ENCODE measurements around the gene MED8. TPM values are rescaled to one million over a fixed set of nuclear protein-coding genes. Genes with fewer than 3 reads are reported as not detected.

Gene MED8
- total RNA-seq, 4 donors from 2014 or later = 26.3 to 51.4 (median 37.1) TPM

DNA sequence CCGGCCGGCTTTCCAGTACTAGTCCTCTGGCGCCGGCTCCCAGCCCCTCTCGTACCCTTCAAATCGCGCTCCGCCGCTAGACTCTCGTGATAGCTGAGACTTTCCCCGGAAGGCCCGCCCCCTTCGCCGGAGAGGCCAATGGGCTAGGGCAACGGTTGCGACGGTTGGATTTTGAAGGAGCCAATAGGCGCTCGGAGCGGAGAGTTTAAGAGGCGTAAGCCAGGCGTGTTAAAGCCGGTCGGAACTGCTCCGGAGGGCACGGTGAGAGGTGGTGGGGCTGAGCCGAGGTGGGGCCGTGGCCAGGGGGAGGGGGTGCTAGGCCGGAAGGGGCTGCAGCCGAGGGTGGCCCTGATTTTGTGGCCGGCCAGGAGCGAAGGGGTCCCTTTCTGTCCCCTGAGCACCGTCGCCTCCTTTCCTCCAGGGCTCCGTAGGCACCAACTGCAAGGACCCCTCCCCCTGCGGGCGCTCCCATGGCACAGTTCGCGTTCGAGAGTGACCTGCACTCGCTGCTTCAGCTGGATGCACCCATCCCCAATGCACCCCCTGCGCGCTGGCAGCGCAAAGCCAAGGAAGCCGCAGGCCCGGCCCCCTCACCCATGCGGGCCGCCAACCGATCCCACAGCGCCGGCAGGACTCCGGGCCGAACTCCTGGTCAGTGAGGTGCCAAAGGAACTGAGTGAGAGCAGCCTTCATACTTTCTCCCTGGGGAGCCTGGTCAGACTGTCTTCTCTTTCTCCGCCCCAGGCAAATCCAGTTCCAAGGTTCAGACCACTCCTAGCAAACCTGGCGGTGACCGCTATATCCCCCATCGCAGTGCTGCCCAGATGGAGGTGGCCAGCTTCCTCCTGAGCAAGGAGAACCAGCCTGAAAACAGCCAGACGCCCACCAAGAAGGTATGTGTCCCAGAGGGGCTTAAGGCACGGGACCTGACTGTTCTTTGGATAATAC, 30.6 kb downstream of the MED8 start, which contains the start of gene CDC20:
TSS of gene CDC20 (plus strand) at position 236 of the 948 bp plus-strand sequence. CDS start at position 471, 235 bp downstream.
- DNase-seq (ENCODE audit: low spot score) (peak; percentile 99), ATAC-seq (ENCODE audit: low FRiP score) (peak; percentile 98)

DNA sequence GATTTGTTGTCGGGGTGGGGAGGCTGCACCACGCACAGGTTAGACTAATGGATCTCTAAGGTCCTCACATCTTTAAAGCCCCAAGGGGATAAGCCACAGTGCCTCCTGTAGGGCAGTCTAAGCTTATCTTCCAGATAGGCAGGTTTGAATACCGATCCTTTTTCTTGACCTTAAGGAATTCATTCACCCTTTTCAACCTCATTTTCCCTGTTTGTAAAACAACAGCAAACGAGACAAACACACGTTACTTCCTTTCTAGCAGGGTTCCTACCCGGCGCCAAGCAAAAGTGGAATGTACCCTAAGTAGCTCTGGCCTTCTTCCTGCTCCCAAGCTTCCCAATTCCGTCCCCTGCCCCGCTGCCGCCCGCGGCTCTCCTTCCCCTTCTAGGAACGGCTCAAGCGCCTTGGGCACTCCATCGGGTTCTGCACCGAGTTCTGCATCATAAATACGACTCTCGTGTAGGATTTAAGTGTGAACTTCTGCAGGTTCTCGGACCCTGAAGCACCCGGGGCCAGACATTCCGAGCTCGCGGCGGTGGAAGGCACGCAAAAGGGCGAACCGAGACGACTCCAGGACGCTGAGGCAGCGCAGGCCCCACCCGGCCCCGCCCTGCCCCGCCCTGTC, 31.4 kb downstream of the MED8 start:
- TF ChIP-seq, protein P1, sequence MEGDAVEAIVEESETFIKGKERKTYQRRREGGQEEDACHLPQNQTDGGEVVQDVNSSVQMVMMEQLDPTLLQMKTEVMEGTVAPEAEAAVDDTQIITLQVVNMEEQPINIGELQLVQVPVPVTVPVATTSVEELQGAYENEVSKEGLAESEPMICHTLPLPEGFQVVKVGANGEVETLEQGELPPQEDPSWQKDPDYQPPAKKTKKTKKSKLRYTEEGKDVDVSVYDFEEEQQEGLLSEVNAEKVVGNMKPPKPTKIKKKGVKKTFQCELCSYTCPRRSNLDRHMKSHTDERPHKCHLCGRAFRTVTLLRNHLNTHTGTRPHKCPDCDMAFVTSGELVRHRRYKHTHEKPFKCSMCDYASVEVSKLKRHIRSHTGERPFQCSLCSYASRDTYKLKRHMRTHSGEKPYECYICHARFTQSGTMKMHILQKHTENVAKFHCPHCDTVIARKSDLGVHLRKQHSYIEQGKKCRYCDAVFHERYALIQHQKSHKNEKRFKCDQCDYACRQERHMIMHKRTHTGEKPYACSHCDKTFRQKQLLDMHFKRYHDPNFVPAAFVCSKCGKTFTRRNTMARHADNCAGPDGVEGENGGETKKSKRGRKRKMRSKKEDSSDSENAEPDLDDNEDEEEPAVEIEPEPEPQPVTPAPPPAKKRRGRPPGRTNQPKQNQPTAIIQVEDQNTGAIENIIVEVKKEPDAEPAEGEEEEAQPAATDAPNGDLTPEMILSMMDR (IDR thresholded peaks at IDR 0.05) = no peak
- ATAC-seq (ENCODE audit: low FRiP score) = peak; percentile 39
- DNase-seq (ENCODE audit: low spot score) = no peak

More for the DNA sequence above, 30.6 kb downstream of the MED8 start, which contains the start of gene CDC20:
- TF ChIP-seq, protein P1 (IDR thresholded peaks at IDR 0.05) = no peak

DNA sequence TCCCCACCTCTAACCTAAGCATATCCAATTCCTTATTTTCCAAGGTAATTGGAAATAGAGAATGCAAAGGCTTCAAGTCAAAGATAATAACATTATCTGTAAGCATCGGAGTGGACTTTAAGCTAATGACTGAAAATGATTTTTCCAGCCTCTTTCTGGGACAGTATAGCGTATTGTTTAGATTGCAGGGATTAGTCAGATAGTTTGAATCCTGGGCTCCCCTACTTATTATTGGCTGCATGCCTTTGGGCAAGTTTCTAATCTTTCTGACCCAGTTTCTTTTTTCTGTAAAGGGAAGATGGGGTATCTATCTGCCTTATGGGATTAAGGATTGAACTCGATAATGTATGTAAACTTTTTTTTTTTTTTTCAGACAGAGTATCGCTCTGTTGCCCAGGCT, 32.3 kb downstream of the MED8 start:
- TF ChIP-seq, protein P1 (IDR thresholded peaks at IDR 0.05) = no peak
- ATAC-seq (ENCODE audit: low FRiP score) = no peak
- DNase-seq (ENCODE audit: low spot score) = no peak

DNA sequence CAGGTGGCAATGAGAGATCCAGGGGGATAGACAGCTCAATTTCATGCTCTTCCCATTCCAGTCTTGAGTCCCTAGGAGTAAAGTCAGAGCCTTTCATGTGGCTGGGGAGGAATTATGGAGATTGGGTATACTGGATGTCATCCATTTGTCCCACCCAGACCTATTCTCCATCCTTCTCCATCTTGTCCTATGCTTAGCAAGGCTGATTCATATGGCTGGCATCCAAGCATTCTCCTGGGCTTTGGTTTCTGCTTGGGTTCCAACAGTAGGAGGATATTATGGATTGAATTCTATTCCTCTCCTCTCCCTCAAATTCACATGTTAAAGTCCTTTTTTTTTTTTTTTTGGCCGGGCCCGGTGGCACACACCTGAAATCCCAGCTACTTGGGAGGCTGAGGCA, 34.7 kb downstream of the MED8 start:
- no peak for DNase-seq (ENCODE audit: low spot score)
- no peak for ATAC-seq (ENCODE audit: low FRiP score)
- TF ChIP-seq, protein P1 (IDR thresholded peaks at IDR 0.05) = no peak

DNA sequence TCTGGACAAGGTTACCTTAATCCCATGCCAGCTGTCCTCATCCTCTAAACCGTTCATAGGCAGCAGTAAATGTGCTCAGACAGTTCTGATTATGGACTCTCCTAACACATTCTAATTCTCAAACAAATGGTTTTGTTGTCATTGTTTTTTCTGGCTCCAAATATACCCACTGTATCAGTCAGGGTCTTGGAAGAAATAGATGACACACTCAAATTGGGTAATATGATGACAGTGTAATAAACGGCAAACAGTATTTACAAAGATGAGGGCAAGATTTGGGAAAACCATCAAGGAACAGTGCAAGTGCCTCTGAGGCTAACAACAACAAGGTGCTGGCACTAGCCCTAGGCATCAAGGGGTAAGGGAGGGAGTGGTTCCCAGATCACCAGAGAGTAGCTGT, 35.1 kb downstream of the MED8 start:
- no peak for ATAC-seq (ENCODE audit: low FRiP score)
- DNase-seq (ENCODE audit: low spot score) = no peak
- TF ChIP-seq, protein P1 (IDR thresholded peaks at IDR 0.05) = no peak

DNA sequence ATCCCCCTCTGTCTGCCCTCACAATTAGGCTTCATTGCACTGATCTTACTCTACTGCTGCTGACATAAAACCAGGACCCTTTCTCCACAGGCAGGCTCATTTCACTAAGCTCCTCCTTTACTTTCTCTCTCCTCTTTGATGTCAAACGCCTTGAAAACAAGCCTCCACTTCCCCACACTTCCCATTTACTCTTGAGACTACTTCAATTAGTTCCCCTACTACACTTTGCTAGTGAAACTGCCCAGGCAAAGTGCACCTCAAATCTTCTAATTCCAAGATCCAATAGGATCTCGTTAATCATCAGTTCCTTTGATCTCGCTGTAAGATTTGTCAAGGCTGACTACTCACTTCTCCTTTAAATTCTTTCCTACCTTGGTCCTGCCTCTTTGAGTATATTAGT, 36.7 kb downstream of the MED8 start:
- no peak for DNase-seq (ENCODE audit: low spot score)
- ATAC-seq (ENCODE audit: low FRiP score) = no peak
- TF ChIP-seq, protein P1 (IDR thresholded peaks at IDR 0.05) = no peak
